ENCODE data around the gene PROSER3.

DNA sequence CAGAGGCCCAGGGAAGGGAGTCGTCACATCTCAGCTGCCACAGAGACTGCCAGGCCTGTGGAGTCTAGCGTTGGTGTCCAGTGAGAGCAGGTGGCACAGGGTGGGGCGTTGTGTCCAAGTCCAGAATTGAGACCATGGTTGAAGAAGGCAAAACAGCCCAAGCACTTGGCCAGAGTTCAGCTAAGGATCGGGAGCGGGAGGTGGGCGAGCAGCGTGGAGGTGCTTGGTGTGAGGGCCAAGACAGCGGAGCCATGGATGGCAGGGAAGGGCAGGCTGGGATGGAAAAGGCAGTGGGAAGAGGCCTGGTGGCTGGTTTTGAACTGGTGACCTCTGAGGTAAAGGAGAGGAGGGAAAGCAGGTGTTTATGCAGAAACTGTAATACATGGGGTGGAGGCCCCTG is 23.7 kb upstream of the PROSER3 start:
- TF ChIP-seq, protein P1, sequence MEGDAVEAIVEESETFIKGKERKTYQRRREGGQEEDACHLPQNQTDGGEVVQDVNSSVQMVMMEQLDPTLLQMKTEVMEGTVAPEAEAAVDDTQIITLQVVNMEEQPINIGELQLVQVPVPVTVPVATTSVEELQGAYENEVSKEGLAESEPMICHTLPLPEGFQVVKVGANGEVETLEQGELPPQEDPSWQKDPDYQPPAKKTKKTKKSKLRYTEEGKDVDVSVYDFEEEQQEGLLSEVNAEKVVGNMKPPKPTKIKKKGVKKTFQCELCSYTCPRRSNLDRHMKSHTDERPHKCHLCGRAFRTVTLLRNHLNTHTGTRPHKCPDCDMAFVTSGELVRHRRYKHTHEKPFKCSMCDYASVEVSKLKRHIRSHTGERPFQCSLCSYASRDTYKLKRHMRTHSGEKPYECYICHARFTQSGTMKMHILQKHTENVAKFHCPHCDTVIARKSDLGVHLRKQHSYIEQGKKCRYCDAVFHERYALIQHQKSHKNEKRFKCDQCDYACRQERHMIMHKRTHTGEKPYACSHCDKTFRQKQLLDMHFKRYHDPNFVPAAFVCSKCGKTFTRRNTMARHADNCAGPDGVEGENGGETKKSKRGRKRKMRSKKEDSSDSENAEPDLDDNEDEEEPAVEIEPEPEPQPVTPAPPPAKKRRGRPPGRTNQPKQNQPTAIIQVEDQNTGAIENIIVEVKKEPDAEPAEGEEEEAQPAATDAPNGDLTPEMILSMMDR (conservative IDR thresholded peaks at IDR 0.05; ENCODE audit: low read depth in 2 of 2), result no peak
- TF ChIP-seq POLR2AphosphoS5 (IDR thresholded peaks at IDR 0.05; ENCODE audit: low read depth) (no peak), EZH2phosphoT487 (IDR thresholded peaks at IDR 0.05; ENCODE audit: unreplicated experiment) (no peak)

Measured in GM23338 (cell line).